PC-3 (cell line): Measurements from ENCODE around the gene ADARB2. TPM values are rescaled to one million over a fixed set of nuclear protein-coding genes. Genes with fewer than 3 reads are reported as not detected.

Experiments
- ATAC-seq: fragments of 200-7000 bp; cut with Tn5 transposase; 2 replicates; pipeline ENCODE4 v1.9.1; 2020; ENCODE audit warnings: mild to moderate bottlenecking, moderate library complexity
- BruUV-seq: library from RNA; stranded (reverse); fragments of 400-500 nt; replicated peaks from 2 replicates; lab custom pipeline; 2021; lab: Mats Ljungman, UMichigan
- CTCF ChIA-PET: fragments of 300-600 bp; sonication (Branson Sonifier 250); formaldehyde crosslinking; loops from one replicate; lab custom pipeline; 2022; ENCODE audit warnings: antibody characterized with exemption; lab: Charles Lee
- POLR2A ChIA-PET: fragments of 300-600 bp; sonication (Branson Sonifier 250); formaldehyde crosslinking; loops from one replicate; lab custom pipeline; 2022; ENCODE audit warnings: antibody characterized with exemption; ENCODE audit not compliant: unreplicated experiment; lab: Charles Lee
- DNase-seq: peaks from one replicate; pipeline ENCODE4 v3.0.0-alpha.2; 2015
- H2AFZ ChIP-seq: fragments of 300-600 bp; sonication (generic); 2 replicates; pipeline ENCODE4 v1.6.0; 2016; ENCODE audit warnings: antibody characterized with exemption, low read length
- H3F3A ChIP-seq: fragments of 300-600 bp; sonication (generic); one replicate; pipeline ENCODE4 v1.6.0; 2017; ENCODE audit warnings: antibody characterized with exemption, low read length, control low read depth, mild to moderate bottlenecking; ENCODE audit not compliant: unreplicated experiment
- H3K27ac ChIP-seq: fragments of 300-600 bp; sonication (generic); 2 replicates; pipeline ENCODE4 v1.5.1; 2016; ENCODE audit warnings: mild to moderate bottlenecking, low read length
- H3K27me3 ChIP-seq: fragments of 300-600 bp; sonication (generic); 2 replicates; pipeline ENCODE4 v1.6.1; 2016; ENCODE audit warnings: low read length, mixed read lengths
- H3K36me3 ChIP-seq: fragments of 300-600 bp; sonication (generic); 2 replicates; pipeline ENCODE4 v1.6.1; 2016; ENCODE audit warnings: low read depth, mixed run types, low read length, mixed read lengths
- H3K4me1 ChIP-seq: fragments of 300-600 bp; sonication (generic); 2 replicates; pipeline ENCODE4 v1.5.1; 2016; ENCODE audit warnings: low read length; ENCODE audit not compliant: insufficient read depth
- H3K4me2 ChIP-seq: fragments of 300-600 bp; sonication (generic); 2 replicates; pipeline ENCODE4 v1.6.0; 2016; ENCODE audit warnings: low read length
- H3K4me3 ChIP-seq: fragments of 300-600 bp; sonication (generic); 2 replicates; pipeline ENCODE4 v1.5.1; 2016; ENCODE audit warnings: mild to moderate bottlenecking, low read length, mixed read lengths
- H3K79me2 ChIP-seq: fragments of 300-600 bp; sonication (generic); 2 replicates; pipeline ENCODE4 v1.6.1; 2017; ENCODE audit warnings: low read length, mixed read lengths
- H3K9ac ChIP-seq: fragments of 300-600 bp; sonication (generic); 2 replicates; pipeline ENCODE4 v1.6.0; 2016; ENCODE audit warnings: mild to moderate bottlenecking, low read length
- H3K9me2 ChIP-seq: fragments of 300-600 bp; sonication (generic); replicated peaks from 2 replicates; pipeline ENCODE4 v1.6.1; 2016; ENCODE audit warnings: mixed run types, low read length, mixed read lengths
- H3K9me3 ChIP-seq: fragments of 300-600 bp; sonication (generic); 2 replicates; pipeline ENCODE4 v1.6.1; 2016; ENCODE audit warnings: low read length, mixed read lengths
- H4K20me1 ChIP-seq: fragments of 300-600 bp; sonication (generic); 2 replicates; pipeline ENCODE4 v1.6.1; 2016; ENCODE audit warnings: low read length, mixed read lengths
- CTCF ChIP-seq: fragments of 300-600 bp; sonication (generic); conservative IDR thresholded peaks from 2 replicates; pipeline ENCODE4 v1.5.1; 2017; ENCODE audit warnings: antibody characterized with exemption, low read depth, mild to moderate bottlenecking, low read length
- EZH2 ChIP-seq: fragments of 300-600 bp; sonication (generic); IDR thresholded peaks from one replicate; pipeline ENCODE4 v1.6.1; 2017; ENCODE audit warnings: antibody characterized with exemption, mild to moderate bottlenecking, low read length; ENCODE audit not compliant: unreplicated experiment
- EZH2phosphoT487 ChIP-seq: fragments of 300-600 bp; sonication (generic); IDR thresholded peaks from 2 replicates; pipeline ENCODE4 v1.6.1; 2018; ENCODE audit warnings: mild to moderate bottlenecking, antibody characterized with exemption, low read length, borderline replicate concordance
- intact Hi-C: fragments of 100-400 bp; cut with micrococcal nuclease; formaldehyde crosslinking; loops from 2 replicates; pipeline ENCODE4 v1.9.0; 2023
- total RNA-seq: library from RNA; depleted of rRNA; stranded (reverse); fragments of >200 nt; gene quantifications from 2 replicates; pipeline ENCODE4 v1.2.3, GENCODE V29; 2014

ADARB2 gene
- total RNA-seq, 1 experiment from 2014 or later: not detected

DNA sequence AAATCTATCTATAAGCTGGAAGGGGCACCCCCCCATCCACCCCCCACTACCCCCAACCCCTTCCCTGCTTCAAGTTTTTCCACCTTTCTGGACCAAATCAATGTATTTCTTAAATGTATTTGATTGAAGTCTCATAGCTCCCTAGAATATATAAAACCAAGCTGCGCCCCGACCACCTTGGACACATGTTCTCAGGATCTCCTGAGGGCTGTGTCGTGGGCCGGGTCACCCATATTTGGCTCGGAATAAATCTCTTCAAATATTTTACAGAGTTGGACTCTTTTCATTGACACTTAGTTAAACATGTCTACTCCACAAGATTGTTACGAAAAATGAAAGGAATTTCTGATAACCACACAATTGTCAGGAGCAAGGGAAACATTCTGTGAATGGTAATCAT, 215.6 kb downstream of the ADARB2 start:
- H3K36me3 ChIP-seq: no peaks in the 10 kb centered on the region
- no peak overlapping the region for H3K27ac ChIP-seq
- no peaks in the 10 kb centered on the region for H4K20me1 ChIP-seq
- H3K4me3 ChIP-seq: no peak overlapping the region
- POLR2A ChIA-PET: no interaction called here
- DNase-seq: no peak
- H3K4me2 ChIP-seq: no peak overlapping the region
- no peak overlapping the region for H2AFZ ChIP-seq
- H3F3A ChIP-seq: no peaks in the 10 kb centered on the region
- H3K4me1 ChIP-seq: no peaks in the 10 kb centered on the region
- TF ChIP-seq CTCF (no peak), EZH2phosphoT487 (no peak), EZH2 (no peak)
- no peaks in the 10 kb centered on the region for H3K79me2 ChIP-seq
- no peak for ATAC-seq
- no peak overlapping the region for H3K9ac ChIP-seq
- no peaks in the 10 kb centered on the region for H3K9me2 ChIP-seq
- H3K9me3 ChIP-seq: no peaks in the 10 kb centered on the region
- intact Hi-C loops: no loop called here
- CTCF ChIA-PET: no interaction called here
- no peaks in the 10 kb centered on the region for H3K27me3 ChIP-seq
- no TSS peak for BruUV-seq

DNA sequence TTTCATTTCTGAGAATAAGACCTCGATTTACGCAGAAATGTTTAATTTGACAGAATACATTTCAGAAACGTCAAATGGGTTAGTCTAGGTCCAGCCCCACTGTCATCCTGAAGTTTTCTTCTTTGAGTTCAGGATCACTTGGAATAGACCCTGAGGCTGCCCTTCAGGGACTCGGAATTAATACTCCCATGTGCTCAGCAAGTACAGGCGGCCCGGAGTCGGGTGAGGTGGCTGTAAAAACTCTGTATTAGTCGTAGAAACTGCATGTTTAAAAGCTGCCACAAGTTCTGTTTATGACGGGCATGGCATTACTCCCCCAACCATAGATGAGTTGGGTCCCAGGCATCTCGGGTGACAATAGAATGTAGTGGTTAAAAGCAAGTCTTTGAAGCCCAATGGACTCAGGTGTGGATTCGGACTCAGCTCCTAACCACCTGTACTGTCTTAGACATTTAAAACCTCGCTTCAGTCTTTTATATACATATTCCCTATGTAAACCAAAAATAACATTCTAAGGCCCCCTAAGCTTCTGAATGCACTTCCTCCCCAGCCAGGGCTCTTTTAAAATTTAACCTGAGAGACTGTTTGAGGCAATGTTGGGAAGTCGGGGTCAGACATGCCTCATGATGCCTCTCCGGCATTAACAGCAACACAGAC, 216.3 kb downstream of the ADARB2 start:
- Histone ChIP-seq H2AFZ (no peak overlapping the region), H3K9me3 (no peaks in the 10 kb centered on the region), H3K4me1 (no peaks in the 10 kb centered on the region), H3K27me3 (no peaks in the 10 kb centered on the region), H3K9me2 (no peaks in the 10 kb centered on the region), H3K4me2 (no peak overlapping the region), H3K36me3 (no peaks in the 10 kb centered on the region), H3K9ac (no peak overlapping the region), H4K20me1 (no peaks in the 10 kb centered on the region), H3F3A (no peaks in the 10 kb centered on the region), H3K79me2 (no peaks in the 10 kb centered on the region), H3K27ac (no peak overlapping the region), H3K4me3 (no peak overlapping the region)
- ATAC-seq: no peak
- TF ChIP-seq EZH2phosphoT487: no peak
- no peak for DNase-seq
- BruUV-seq: no TSS peak
- ChIA-PET CTCF (no interaction called here), POLR2A (no interaction called here)
- intact Hi-C loops: no loop called here

DNA sequence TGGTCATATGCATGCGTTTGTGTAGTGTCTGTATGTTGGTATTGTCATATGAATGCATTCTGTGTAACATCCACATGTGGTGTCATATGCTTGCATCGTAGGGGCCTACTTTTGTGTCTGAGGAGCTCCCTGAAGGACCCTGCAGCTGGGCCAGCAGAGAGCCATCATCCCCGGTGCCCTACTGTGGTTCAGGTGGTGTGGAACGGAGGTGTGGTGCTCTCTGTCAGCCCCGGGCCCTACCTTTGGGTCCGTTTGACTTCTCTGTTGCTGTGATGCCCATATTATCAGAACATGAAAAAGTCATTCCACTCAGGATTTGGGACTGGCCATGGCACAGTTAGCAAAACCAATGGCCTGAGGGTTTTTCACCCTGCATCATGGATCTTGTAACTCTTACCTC, 217.9 kb downstream of the ADARB2 start:
- Histone ChIP-seq H3K36me3 (no peaks in the 10 kb centered on the region), H3K79me2 (no peaks in the 10 kb centered on the region), H3K9me3 (no peaks in the 10 kb centered on the region), H3K27ac (no peak overlapping the region), H2AFZ (no peak overlapping the region), H3K4me1 (no peaks in the 10 kb centered on the region), H4K20me1 (no peaks in the 10 kb centered on the region), H3F3A (no peaks in the 10 kb centered on the region), H3K27me3 (no peaks in the 10 kb centered on the region), H3K9ac (no peak overlapping the region), H3K9me2 (no peaks in the 10 kb centered on the region), H3K4me2 (no peak overlapping the region), H3K4me3 (no peak overlapping the region)
- TF ChIP-seq EZH2 (no peak), CTCF (no peak), EZH2phosphoT487 (no peak)
- ChIA-PET CTCF (no interaction called here), POLR2A (no interaction called here)
- no TSS peak for BruUV-seq
- DNase-seq: no peak
- ATAC-seq: no peak
- intact Hi-C loops: no loop called here
